Neural progenitor cell (in vitro differentiated cells): ENCODE results near the gene GCK. TPM values are rescaled to one million over a fixed set of nuclear protein-coding genes. Genes with fewer than 3 reads are reported as not detected.

Experiments
- DNase-seq: peaks from one replicate; pipeline ENCODE4 v3.0.0-alpha.2; 2016; ENCODE audit warnings: low spot score
- H2AFZ ChIP-seq: fragments of 200-600 bp; sonication (generic); replicated peaks from 2 replicates; pipeline ENCODE4 v1.6.1; 2016; ENCODE audit warnings: antibody characterized with exemption
- H3F3A ChIP-seq: fragments of 200-600 bp; sonication (generic); 2 replicates; pipeline ENCODE4 v1.6.1; 2016; ENCODE audit warnings: antibody characterized with exemption, low read depth
- H3K27ac ChIP-seq: fragments of 200-600 bp; sonication (generic); 2 replicates; pipeline ENCODE4 v1.5.1; 2016; ENCODE audit warnings: mild to moderate bottlenecking
- H3K27me3 ChIP-seq: fragments of 200-600 bp; sonication (generic); 2 replicates; pipeline ENCODE4 v1.6.1; 2016; ENCODE audit warnings: mild to moderate bottlenecking, moderate library complexity
- H3K36me3 ChIP-seq: fragments of 200-600 bp; sonication (generic); 2 replicates; pipeline ENCODE4 v1.5.1; 2016
- H3K4me1 ChIP-seq: fragments of 200-600 bp; sonication (generic); 2 replicates; pipeline ENCODE4 v1.6.1; 2016; ENCODE audit warnings: mixed run types
- H3K4me2 ChIP-seq: fragments of 200-600 bp; sonication (generic); 2 replicates; pipeline ENCODE4 v1.6.1; 2016
- H3K4me3 ChIP-seq: fragments of 200-600 bp; sonication (generic); 2 replicates; pipeline ENCODE4 v1.5.1; 2016
- H3K79me2 ChIP-seq: fragments of 200-600 bp; sonication (generic); 2 replicates; pipeline ENCODE4 v1.6.1; 2016; ENCODE audit warnings: low read depth
- H3K9ac ChIP-seq: fragments of 200-600 bp; sonication (generic); 2 replicates; pipeline ENCODE4 v1.6.1; 2016
- H3K9me3 ChIP-seq: fragments of 200-600 bp; sonication (generic); 2 replicates; pipeline ENCODE4 v1.5.1; 2016; ENCODE audit warnings: low read depth
- H4K20me1 ChIP-seq: fragments of 200-600 bp; sonication (generic); 2 replicates; pipeline ENCODE4 v1.6.1; 2016; ENCODE audit warnings: low read depth
- H3K27ac Mint-ChIP-seq: 3 replicates; pipeline ENCODE4 v1.8.0; 2021; ENCODE audit warnings: mixed read lengths
- H3K27me3 Mint-ChIP-seq: 2 replicates; pipeline ENCODE4 v1.8.0; 2022; ENCODE audit warnings: low read depth, mild to moderate bottlenecking, inconsistent platforms, moderate library complexity, mixed read lengths; ENCODE audit not compliant: insufficient read depth
- H3K36me3 Mint-ChIP-seq: 3 replicates; pipeline ENCODE4 v1.8.0; 2021; ENCODE audit warnings: mixed read lengths
- H3K4me1 Mint-ChIP-seq: 3 replicates; pipeline ENCODE4 v1.8.0; 2021; ENCODE audit warnings: mixed read lengths
- H3K4me3 Mint-ChIP-seq: 3 replicates; pipeline ENCODE4 v1.8.0; 2021; ENCODE audit warnings: mild to moderate bottlenecking, moderate library complexity, mixed read lengths
- H3K9me3 Mint-ChIP-seq: 3 replicates; pipeline ENCODE4 v1.8.0; 2020; ENCODE audit warnings: mixed read lengths
- CTCF ChIP-seq: fragments of 200-600 bp; sonication (generic); IDR thresholded peaks from 2 replicates; pipeline ENCODE4 v1.5.1; 2017; ENCODE audit warnings: antibody characterized with exemption, mild to moderate bottlenecking
- EZH2 ChIP-seq: fragments of 200-600 bp; sonication (generic); IDR thresholded peaks from 2 replicates; pipeline ENCODE4 v1.6.1; 2017; ENCODE audit warnings: antibody characterized with exemption, mild to moderate bottlenecking, moderate library complexity
- EZH2phosphoT487 ChIP-seq: fragments of 200-600 bp; sonication (generic); IDR thresholded peaks from 2 replicates; pipeline ENCODE4 v1.6.1; 2017; ENCODE audit warnings: antibody characterized with exemption
- total RNA-seq: library from RNA; depleted of rRNA; stranded (reverse); fragments of >200 nt; gene quantifications from 2 replicates; pipeline ENCODE4 v1.2.3, GENCODE V29; 2015; ENCODE audit warnings: low replicate concordance

The GCK gene
- total RNA-seq, 1 donor from 2014 or later: not detected

DNA sequence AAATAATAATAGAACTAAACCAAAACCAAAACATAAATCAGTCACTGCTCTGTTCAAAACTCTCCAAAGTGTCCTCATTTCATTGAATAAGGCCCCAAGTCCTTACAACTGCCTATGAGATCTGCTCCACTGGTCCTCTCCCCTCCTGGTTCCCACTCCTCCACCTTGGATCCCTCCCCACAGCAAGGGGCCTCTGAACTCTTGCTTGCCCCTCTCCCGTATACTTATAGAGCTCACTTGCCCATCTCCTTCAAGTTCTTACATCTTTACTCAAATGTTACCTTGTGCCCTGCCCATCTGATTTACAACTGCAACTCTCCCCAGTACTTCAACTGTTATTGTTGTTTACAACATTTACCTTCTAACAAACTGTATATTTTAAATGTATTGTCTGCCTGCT is 66.7 kb downstream of the GCK start:
- Histone ChIP-seq H3K9ac (peak overlapping the region; percentile 49), H3K9me3 (no peaks in the 10 kb centered on the region), H3K27me3 (peaks cover 16% of the 10 kb centered on the region), H3K4me3 (peak overlapping the region; percentile 67), H3F3A (peaks cover 3% of the 10 kb centered on the region), H3K36me3 (no peaks in the 10 kb centered on the region), H3K79me2 (peaks cover 41% of the 10 kb centered on the region), H3K4me2 (peak overlapping the region; percentile 94), H4K20me1 (peaks cover 11% of the 10 kb centered on the region), H3K27ac (no peak overlapping the region), H3K4me1 (peaks cover 9% of the 10 kb centered on the region), H2AFZ (no peak overlapping the region)
- H3K27ac Mint-ChIP-seq: peak overlapping the region; percentile 27
- H3K4me1 Mint-ChIP-seq: peaks cover 21% of the 10 kb centered on the region
- peaks cover 8% of the 10 kb centered on the region for H3K27me3 Mint-ChIP-seq
- TF ChIP-seq CTCF: no peak
- no peak for DNase-seq
- peaks cover 6% of the 10 kb centered on the region for H3K9me3 Mint-ChIP-seq
- H3K36me3 Mint-ChIP-seq: peaks cover 23% of the 10 kb centered on the region
- H3K4me3 Mint-ChIP-seq: peak overlapping the region; percentile 91

GRCh38 chr7:44121761-44122420 is 67.3 kb downstream of the GCK start:
- H3K4me2 ChIP-seq: peak overlapping the region; percentile 94

DNA sequence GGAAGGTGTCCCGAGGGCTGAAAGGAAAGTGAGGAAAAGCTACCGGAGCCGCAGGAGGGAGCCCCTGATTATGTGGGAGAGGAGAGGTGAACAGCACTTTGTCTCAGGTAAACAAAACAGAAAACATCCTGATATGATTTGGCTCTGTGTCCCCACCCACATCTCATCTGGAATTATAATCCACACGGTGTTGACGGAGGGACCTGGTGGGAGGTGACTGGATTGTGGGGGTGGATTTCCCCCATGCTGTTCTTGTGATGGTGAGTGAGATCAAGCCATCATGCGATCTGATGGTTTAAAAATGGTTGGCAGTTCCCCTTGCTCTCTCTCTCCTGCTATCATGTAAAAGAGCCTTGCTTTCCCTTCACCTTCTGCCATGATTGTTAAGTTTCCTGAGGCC is 68.8 kb downstream of the GCK start:
- Histone ChIP-seq H3K79me2 (peaks cover 41% of the 10 kb centered on the region), H3F3A (peaks cover 3% of the 10 kb centered on the region), H3K4me3 (no peak overlapping the region), H3K36me3 (no peaks in the 10 kb centered on the region), H3K27ac (no peak overlapping the region), H2AFZ (no peak overlapping the region), H3K4me2 (no peak overlapping the region), H4K20me1 (peaks cover 11% of the 10 kb centered on the region), H3K9ac (no peak overlapping the region), H3K4me1 (peaks cover 9% of the 10 kb centered on the region), H3K9me3 (no peaks in the 10 kb centered on the region), H3K27me3 (peaks cover 13% of the 10 kb centered on the region)
- Mint-ChIP-seq H3K4me1 (peaks cover 21% of the 10 kb centered on the region), H3K36me3 (peaks cover 23% of the 10 kb centered on the region), H3K27me3 (peaks cover 11% of the 10 kb centered on the region), H3K27ac (peak overlapping the region; percentile 62), H3K9me3 (no peaks in the 10 kb centered on the region), H3K4me3 (peak overlapping the region; percentile 7)
- TF ChIP-seq CTCF: no peak
- no peak for TF ChIP-seq EZH2phosphoT487
- no peak for TF ChIP-seq EZH2
- DNase-seq: no peak

More at GRCh38 chr7:44121761-44122420, 67.3 kb downstream of the GCK start:
- Histone ChIP-seq H3K79me2 (peaks cover 41% of the 10 kb centered on the region), H3K4me3 (peak overlapping the region; percentile 67), H3K9ac (no peak overlapping the region), H3F3A (peaks cover 3% of the 10 kb centered on the region), H3K36me3 (no peaks in the 10 kb centered on the region), H3K27ac (no peak overlapping the region), H3K27me3 (peaks cover 16% of the 10 kb centered on the region), H4K20me1 (peaks cover 11% of the 10 kb centered on the region), H3K4me1 (peaks cover 9% of the 10 kb centered on the region), H3K9me3 (no peaks in the 10 kb centered on the region), H2AFZ (no peak overlapping the region)
- peaks cover 3% of the 10 kb centered on the region for H3K9me3 Mint-ChIP-seq
- no peak overlapping the region for H3K27ac Mint-ChIP-seq
- peaks cover 23% of the 10 kb centered on the region for H3K36me3 Mint-ChIP-seq
- peaks cover 11% of the 10 kb centered on the region for H3K27me3 Mint-ChIP-seq
- peak overlapping the region; percentile 91 for H3K4me3 Mint-ChIP-seq
- H3K4me1 Mint-ChIP-seq: peaks cover 21% of the 10 kb centered on the region
- TF ChIP-seq CTCF (no peak), EZH2 (no peak), EZH2phosphoT487 (no peak)
- DNase-seq: no peak
